Measurements from ENCODE around the gene LRBA. TPM values are rescaled to one million over a fixed set of nuclear protein-coding genes. Genes with fewer than 3 reads are reported as not detected.

Gene LRBA
- total and polyA plus RNA-seq, 2 of the 4 experiments (the other 2 are of a cell fraction) = 10.2 to 51.6 TPM

DNA sequence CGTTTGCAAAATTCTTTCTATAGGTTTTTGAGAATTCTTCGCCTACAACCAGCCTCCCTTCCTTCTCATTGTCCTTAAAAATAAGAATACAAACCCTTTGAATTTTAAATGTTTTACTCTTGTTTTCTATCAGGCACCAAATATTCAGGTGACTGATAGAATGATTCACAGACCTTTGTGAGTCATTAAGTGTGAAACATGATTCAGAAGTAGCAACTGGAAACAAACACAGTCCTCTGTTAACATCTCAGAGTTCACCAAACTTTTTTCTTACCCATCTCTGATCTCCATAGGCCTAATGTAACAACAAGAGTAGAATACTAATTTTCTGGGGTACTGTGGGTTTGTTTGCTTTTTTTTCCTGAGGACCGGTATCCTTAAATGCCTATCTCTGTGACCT is 496.5 kb downstream of the LRBA start:
- Histone ChIP-seq H3K4ac (ENCODE audit: low read depth, low read length) (no peak overlapping the region), H2AFZ (replicated peaks; ENCODE audit: low read length, poor library complexity) (no peak overlapping the region), H2BK120ac (ENCODE audit: low read depth, low read length) (no peak overlapping the region), H3K9me3 (ENCODE audit: control insufficient read depth, insufficient read depth, low read length) (no peaks in the 10 kb centered on the region), H2BK15ac (ENCODE audit: low read depth, low read length) (no peak overlapping the region), H2BK20ac (ENCODE audit: low read depth, low read length) (no peak overlapping the region), H3K9me1 (ENCODE audit: insufficient read depth, low read length) (no peaks in the 10 kb centered on the region), H4K8ac (ENCODE audit: low read depth in 2 of 2, low read length in 2 of 2) (no peak overlapping the region), H2AK5ac (ENCODE audit: low read depth, low read length) (no peak overlapping the region), H3K18ac (ENCODE audit: low read depth, low read length) (no peak overlapping the region), H4K20me1 (ENCODE audit: insufficient read depth, low read length) (no peaks in the 10 kb centered on the region), H3K27me3 (ENCODE audit: control insufficient read depth, insufficient read depth, low read length) (no peaks in the 10 kb centered on the region), H3K23ac (ENCODE audit: low read depth, low read length) (no peak overlapping the region), H3K79me1 (ENCODE audit: low read depth in 1 of 2, low read length in 2 of 2) (no peaks in the 10 kb centered on the region), H4K91ac (ENCODE audit: insufficient read depth, low read depth, low read length) (no peak overlapping the region), H3K27ac (ENCODE audit: insufficient read depth, low read length) (no peak overlapping the region), H3K56ac (ENCODE audit: extremely low read depth, insufficient read depth, low read length) (no peak overlapping the region), H4K5ac (ENCODE audit: low read depth, low read length) (no peak overlapping the region), H3K4me3 (ENCODE audit: insufficient read depth, low read depth, low read length) (no peak overlapping the region), H3K4me1 (ENCODE audit: control insufficient read depth, insufficient read depth, low read length) (peaks cover 2% of the 10 kb centered on the region; the same call in 1 of the 2 replicates), H2BK5ac (ENCODE audit: low read depth, low read length, poor library complexity, severe bottlenecking) (no peak overlapping the region), H3K36me3 (ENCODE audit: control insufficient read depth, insufficient read depth, low read length) (no peaks in the 10 kb centered on the region), H2AK9ac (replicated peaks; ENCODE audit: low read depth, low read length, poor library complexity) (no peak overlapping the region), H3K9ac (ENCODE audit: low read depth, low read length) (no peak overlapping the region), H3K4me2 (ENCODE audit: low read depth, low read length) (no peak overlapping the region), H3K14ac (replicated peaks; ENCODE audit: low read depth, low read length) (no peak overlapping the region)
- TF ChIP-seq RCOR1 (IDR thresholded peaks at IDR 0.05; ENCODE audit: insufficient replicate concordance, low read length) = no peak
- no peak for TF ChIP-seq MXI1 (IDR thresholded peaks at IDR 0.05; ENCODE audit: borderline replicate concordance, low read depth, low read length)
- no peak for TF ChIP-seq MAZ (IDR thresholded peaks at IDR 0.05; ENCODE audit: borderline replicate concordance, low read depth, low read length)
- no peak for TF ChIP-seq NFE2L2 (IDR thresholded peaks at IDR 0.05; ENCODE audit: low read depth, low read length)
- TF ChIP-seq, protein P1, sequence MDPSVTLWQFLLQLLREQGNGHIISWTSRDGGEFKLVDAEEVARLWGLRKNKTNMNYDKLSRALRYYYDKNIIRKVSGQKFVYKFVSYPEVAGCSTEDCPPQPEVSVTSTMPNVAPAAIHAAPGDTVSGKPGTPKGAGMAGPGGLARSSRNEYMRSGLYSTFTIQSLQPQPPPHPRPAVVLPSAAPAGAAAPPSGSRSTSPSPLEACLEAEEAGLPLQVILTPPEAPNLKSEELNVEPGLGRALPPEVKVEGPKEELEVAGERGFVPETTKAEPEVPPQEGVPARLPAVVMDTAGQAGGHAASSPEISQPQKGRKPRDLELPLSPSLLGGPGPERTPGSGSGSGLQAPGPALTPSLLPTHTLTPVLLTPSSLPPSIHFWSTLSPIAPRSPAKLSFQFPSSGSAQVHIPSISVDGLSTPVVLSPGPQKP (IDR thresholded peaks at IDR 0.05; ENCODE audit: borderline replicate concordance, low read depth, low read length) = no peak
- TF ChIP-seq CHD1 (IDR thresholded peaks at IDR 0.05; ENCODE audit: low read depth, low read length) = no peak
- TF ChIP-seq FOS (IDR thresholded peaks at IDR 0.05; ENCODE audit: low read depth, low read length) = peak; percentile 79
- no peak for TF ChIP-seq USF2 (IDR thresholded peaks at IDR 0.05; ENCODE audit: low read depth, low read length)
- no peak for TF ChIP-seq RAD21 (IDR thresholded peaks at IDR 0.05; ENCODE audit: low read length)
- no peak for TF ChIP-seq RFX5 (IDR thresholded peaks at IDR 0.05; ENCODE audit: low read depth, low read length)
- TF ChIP-seq SMC3 (IDR thresholded peaks at IDR 0.05; ENCODE audit: low read depth, low read length) = no peak
- no peak for TF ChIP-seq CTCF (conservative IDR thresholded peaks at IDR 0.05; ENCODE audit: low read depth, low read length)
- TF ChIP-seq MAFK (IDR thresholded peaks at IDR 0.05; ENCODE audit: low read depth, low read length) = no peak
- TF ChIP-seq POLR2A (IDR thresholded peaks at IDR 0.05; ENCODE audit: low read depth, low read length) = no peak
- TF ChIP-seq CEBPB (IDR thresholded peaks at IDR 0.05; ENCODE audit: low read depth, low read length) = no peak
- TF ChIP-seq BHLHE40 (IDR thresholded peaks at IDR 0.05; ENCODE audit: low read depth, low read length) = 0 out of 2 replicates have a peak, but pooled peaks have one; percentile 18
- no CpG with 5 or more reads among the region's 3 CpGs for WGBS, 2 experiments (ENCODE audit: extremely low coverage in 2 of 2, insufficient read length in 1 of 2)
- dilution Hi-C loops (cut with HindIII; ENCODE audit: low sequenced_read_pairs, unreplicated experiment) = no loop called here
- ATAC-seq (ENCODE audit: low read depth) (peak; percentile 57), DNase-seq (peak; percentile 70)
- in situ Hi-C loops (cut with MboI; ENCODE audit: low sequenced_read_pairs) = no loop called here
- no TSS peak for BruUV-seq (replicated peaks)
- intact Hi-C loops (cut with micrococcal nuclease) = no loop called here
- CTCF ChIA-PET = no interaction called here
- POLR2A ChIA-PET (ENCODE audit: unreplicated experiment) = no interaction called here
